HepG2 (cell line): ENCODE data around the gene ZNF629. TPM values are rescaled to one million over a fixed set of nuclear protein-coding genes. Genes with fewer than 3 reads are reported as not detected.

Source experiments
- ATAC-seq: fragments of 200-7000 bp; cut with Tn5 transposase; 3 replicates; pipeline ENCODE4 v1.9.1; 2020; ENCODE audit warnings: mild to moderate bottlenecking, moderate library complexity
- BruUV-seq: library from RNA; stranded (reverse); fragments of 400-500 nt; replicated peaks from 2 replicates; lab custom pipeline; 2021; lab: Mats Ljungman, UMichigan
- CTCF ChIA-PET: fragments of 300-600 bp; formaldehyde crosslinking; extraction: SDS; loops from one replicate; lab custom pipeline; 2021; ENCODE audit warnings: low total read pairs, inconsistent platforms, low intra/inter-chr PET ratio; lab: Yijun Ruan, JAX
- POLR2A ChIA-PET: fragments of 350-600 bp; sonication (Branson Sonifier 250); formaldehyde crosslinking; loops from one replicate; lab custom pipeline; 2020; ENCODE audit warnings: antibody characterized with exemption, inconsistent platforms; lab: Yijun Ruan, JAX
- DNase-seq: peaks from one replicate; pipeline ENCODE4 v3.0.0-alpha.2; 2015; ENCODE audit warnings: low spot score
- FAIRE-seq: peaks from 3 replicates; lab custom pipeline; 2011; peaks lifted over from hg19 to GRCh38; lab: Jason Lieb, UNC
- H2AFZ ChIP-seq: one replicate; pipeline ENCODE4 v1.6.1; 2011; ENCODE audit warnings: low read length, inconsistent platforms
- H3K27ac ChIP-seq: fragments of 300-600 bp; 3 replicates; pipeline ENCODE4 v1.8.0; 2011; ENCODE audit warnings: mixed run types, mild to moderate bottlenecking, mixed read lengths, low read length, inconsistent platforms; ENCODE audit not compliant: insufficient read depth; ENCODE audit errors: extremely low read length
- H3K27me3 ChIP-seq, 2 experiments: fragments of 200-600 bp in 1 of 2; 2 replicates in 1 of 2; 3 replicates in 1 of 2; pipeline versions ENCODE4 v1.6.0 to v1.8.0; 2011; ENCODE audit warnings: low read length in 2 of 2, mild to moderate bottlenecking in 2 of 2, moderate library complexity in 2 of 2, inconsistent platforms in 1 of 2; ENCODE audit not compliant: insufficient read depth in 2 of 2, control insufficient read depth in 1 of 2
- H3K36me3 ChIP-seq, 2 experiments: fragments of 200-600 bp in 1 of 2; replicated peaks in 1 of 2; 2 replicates in 1 of 2; 3 replicates in 1 of 2; pipeline versions ENCODE4 v1.5.1 to v1.8.0; 2011; ENCODE audit warnings: low read length in 2 of 2, inconsistent platforms in 1 of 2; ENCODE audit not compliant: insufficient read depth in 2 of 2, control insufficient read depth in 1 of 2
- H3K4me1 ChIP-seq: 2 replicates; pipeline ENCODE4 v1.5.1; 2012; ENCODE audit warnings: low read length, inconsistent platforms; ENCODE audit not compliant: insufficient read depth
- H3K4me2 ChIP-seq: 2 replicates; pipeline ENCODE4 v1.6.0; 2011; ENCODE audit warnings: low read depth, low read length, inconsistent platforms
- H3K4me3 ChIP-seq, 3 experiments: fragments of 200-600 bp in 1 of 3; sonication (generic), shearing (Covaris generic) in 1 of 3; replicated peaks in 1 of 3; 2 replicates each; pipeline ENCODE4 v1.5.1; 2011 to 2016; ENCODE audit warnings: low read length in 3 of 3, inconsistent platforms in 2 of 3, low read depth in 2 of 3, mild to moderate bottlenecking in 2 of 3, control low read depth in 1 of 3, mixed read lengths in 1 of 3; ENCODE audit not compliant: insufficient read depth in 1 of 3
- H3K79me2 ChIP-seq: one replicate; pipeline ENCODE4 v1.6.1; 2011; ENCODE audit warnings: low read length, inconsistent platforms; ENCODE audit not compliant: insufficient read depth
- H3K9ac ChIP-seq: 2 replicates; pipeline ENCODE4 v1.6.0; 2011; ENCODE audit warnings: mild to moderate bottlenecking, low read depth, low read length, inconsistent platforms; ENCODE audit not compliant: insufficient read depth
- H3K9me3 ChIP-seq: 2 replicates; pipeline ENCODE4 v1.5.1; 2012; ENCODE audit warnings: mild to moderate bottlenecking, low read length
- H4K20me1 ChIP-seq: 2 replicates; pipeline ENCODE4 v1.6.0; 2011; ENCODE audit warnings: inconsistent platforms, mild to moderate bottlenecking, low read length, moderate library complexity; ENCODE audit not compliant: insufficient read depth
- CC2D1A ChIP-seq: sonication (generic); formaldehyde crosslinking; IDR thresholded peaks from 2 replicates; pipeline ENCODE4 v1.8.1; 2023; ENCODE audit warnings: mild to moderate bottlenecking, missing genetic modification reagents
- HOXA3 ChIP-seq: sonication (generic); formaldehyde crosslinking; IDR thresholded peaks from 2 replicates; pipeline ENCODE4 v1.5.0; 2020; ENCODE audit warnings: missing genetic modification reagents
- NR1H2 ChIP-seq: sonication (generic); formaldehyde crosslinking; IDR thresholded peaks from 2 replicates; pipeline ENCODE4 v1.8.1; 2022; ENCODE audit warnings: low read depth, missing genetic modification reagents, borderline replicate concordance
- SOX5 ChIP-seq: IDR thresholded peaks from 2 replicates; pipeline ENCODE4 v1.6.1; 2016; ENCODE audit warnings: borderline replicate concordance
- SP4 ChIP-seq: sonication (generic); formaldehyde crosslinking; IDR thresholded peaks from 2 replicates; pipeline ENCODE4 v1.8.1; 2023; ENCODE audit warnings: mild to moderate bottlenecking, missing genetic modification reagents
- TGIF2 ChIP-seq: IDR thresholded peaks from 2 replicates; pipeline ENCODE4 v1.6.1; 2016; ENCODE audit warnings: control low read depth, missing compliant biosample characterization
- U2AF2 ChIP-seq: fragments of 200-400 bp; formaldehyde crosslinking; IDR thresholded peaks from 2 replicates; pipeline ENCODE4 v1.6.1; 2017; ENCODE audit warnings: low read depth, mild to moderate bottlenecking, low read length
- ZNF282 ChIP-seq: fragments of 450-650 bp; IDR thresholded peaks from 2 replicates; pipeline ENCODE4 v1.6.1; 2018; ENCODE audit not compliant: partially characterized antibody
- ZNF652 ChIP-seq: IDR thresholded peaks from 2 replicates; pipeline ENCODE4 v1.6.1; 2016; ENCODE audit warnings: low read depth, borderline replicate concordance
- WGBS: methylation state at CpG from one replicate; pipeline ENCODE4 v1.1.6; 2017; ENCODE audit warnings: low lambda C conversion rate; 5-methylcytosine and 5-hydroxymethylcytosine counted together
- in situ Hi-C: cut with HindIII; loops from 2 replicates; pipeline ENCODE4 v1.10.0; 2017; ENCODE audit warnings: low pct_unique_long_range_greater_than_20kb; ENCODE audit not compliant: extremely low pct_ligation_motif_present
- intact Hi-C: fragments of 100-400 bp; cut with micrococcal nuclease; formaldehyde crosslinking; loops from one replicate; pipeline ENCODE4 v1.10.0; 2022; ENCODE audit not compliant: unreplicated experiment
- polyA plus RNA-seq, 8 experiments: library from polyadenylated mRNA; depleted of rRNA in 3 of 8; stranded (reverse) in 7 of 8; unstranded in 1 of 8; fragments of >200 nt; fragmentation: Illumina TruSeq in 4 of 8; extraction: Trizol in 4 of 8; gene quantifications; 2 replicates each; pipeline versions ENCODE4 v1.2.1 to v1.2.3, GENCODE V29; 2011 to 2016; ENCODE audit warnings: low read depth in 4 of 8, missing spikeins in 1 of 8, mixed read lengths in 1 of 8; ENCODE audit not compliant: insufficient read depth in 1 of 8
- total RNA-seq, 5 experiments: library from RNA; depleted of rRNA; stranded (reverse); fragments of >200 nt; fragmentation: Illumina TruSeq; extraction: Trizol; gene quantifications; 2 replicates each; pipeline ENCODE4 v1.2.3, GENCODE V29; 2016; ENCODE audit warnings: low read depth in 1 of 5
- TF ChIP-seq, protein P1 (sequence below): sonication (generic); formaldehyde crosslinking; IDR thresholded peaks from 2 replicates; pipeline ENCODE4 v1.5.0; 2020; ENCODE audit warnings: missing genetic modification reagents
- TF ChIP-seq, protein P2 (sequence below): IDR thresholded peaks from 2 replicates; pipeline ENCODE4 v1.6.1; 2016
- TF ChIP-seq, protein P3 (sequence below): sonication (generic); formaldehyde crosslinking; IDR thresholded peaks from 2 replicates; pipeline ENCODE4 v1.5.0; 2020; ENCODE audit warnings: missing genetic modification reagents
- TF ChIP-seq, protein P4 (sequence below): sonication (generic); formaldehyde crosslinking; IDR thresholded peaks from 2 replicates; pipeline ENCODE4 v1.4.0; 2020; ENCODE audit warnings: missing genetic modification reagents
- TF ChIP-seq, protein P5 (sequence below): sonication (generic); formaldehyde crosslinking; IDR thresholded peaks from 2 replicates; pipeline ENCODE4 v1.8.1; 2023; ENCODE audit warnings: missing genetic modification reagents, inconsistent platforms, borderline replicate concordance

Gene ZNF629
- total and polyA plus RNA-seq, 2 of the 13 experiments (the other 11 are each of a cell fraction or from before 2014, with no cell fraction given), result 6.1 to 16.5 TPM

- H3K9me3 ChIP-seq, result no peaks in the 10 kb centered on the region
- no TSS peak for BruUV-seq
- CTCF ChIA-PET, result no interaction called here
- H3K4me1 ChIP-seq, result peaks cover 11% of the 10 kb centered on the region
- peaks cover 2% of the 10 kb centered on the region for H3K79me2 ChIP-seq
- POLR2A ChIA-PET, result interaction anchor here (3.4 kb wide), 1 partner anchor 9 kb away, joined by 15 read pairs; the partner anchor contains the start of gene PHKG2
- intact Hi-C loops, result no loop called here
- WGBS, result 95% methylated on average over 7 of the region's 7 CpGs
- no peak overlapping the region for H3K27ac ChIP-seq
- H2AFZ ChIP-seq, result no peak overlapping the region
- no peak for ATAC-seq
- TF ChIP-seq ZNF652 (CRISPR knock-in tag) (no peak), SOX5 (CRISPR knock-in tag) (no peak), TGIF2 (no peak), SP4 (CRISPR knock-in tag) (no peak), NR1H2 (no peak), U2AF2 (no peak), HOXA3 (CRISPR knock-in tag) (no peak), ZNF282 (no peak), CC2D1A (no peak)
- TF ChIP-seq, protein P1, sequence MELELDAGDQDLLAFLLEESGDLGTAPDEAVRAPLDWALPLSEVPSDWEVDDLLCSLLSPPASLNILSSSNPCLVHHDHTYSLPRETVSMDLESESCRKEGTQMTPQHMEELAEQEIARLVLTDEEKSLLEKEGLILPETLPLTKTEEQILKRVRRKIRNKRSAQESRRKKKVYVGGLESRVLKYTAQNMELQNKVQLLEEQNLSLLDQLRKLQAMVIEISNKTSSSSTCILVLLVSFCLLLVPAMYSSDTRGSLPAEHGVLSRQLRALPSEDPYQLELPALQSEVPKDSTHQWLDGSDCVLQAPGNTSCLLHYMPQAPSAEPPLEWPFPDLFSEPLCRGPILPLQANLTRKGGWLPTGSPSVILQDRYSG (CRISPR knock-in tag), result no peak
- TF ChIP-seq, protein P2, sequence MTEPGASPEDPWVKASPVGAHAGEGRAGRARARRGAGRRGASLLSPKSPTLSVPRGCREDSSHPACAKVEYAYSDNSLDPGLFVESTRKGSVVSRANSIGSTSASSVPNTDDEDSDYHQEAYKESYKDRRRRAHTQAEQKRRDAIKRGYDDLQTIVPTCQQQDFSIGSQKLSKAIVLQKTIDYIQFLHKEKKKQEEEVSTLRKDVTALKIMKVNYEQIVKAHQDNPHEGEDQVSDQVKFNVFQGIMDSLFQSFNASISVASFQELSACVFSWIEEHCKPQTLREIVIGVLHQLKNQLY (CRISPR knock-in tag), result no peak
- TF ChIP-seq, protein P3, sequence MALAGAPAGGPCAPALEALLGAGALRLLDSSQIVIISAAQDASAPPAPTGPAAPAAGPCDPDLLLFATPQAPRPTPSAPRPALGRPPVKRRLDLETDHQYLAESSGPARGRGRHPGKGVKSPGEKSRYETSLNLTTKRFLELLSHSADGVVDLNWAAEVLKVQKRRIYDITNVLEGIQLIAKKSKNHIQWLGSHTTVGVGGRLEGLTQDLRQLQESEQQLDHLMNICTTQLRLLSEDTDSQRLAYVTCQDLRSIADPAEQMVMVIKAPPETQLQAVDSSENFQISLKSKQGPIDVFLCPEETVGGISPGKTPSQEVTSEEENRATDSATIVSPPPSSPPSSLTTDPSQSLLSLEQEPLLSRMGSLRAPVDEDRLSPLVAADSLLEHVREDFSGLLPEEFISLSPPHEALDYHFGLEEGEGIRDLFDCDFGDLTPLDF (CRISPR knock-in tag), result no peak
- TF ChIP-seq, protein P4, sequence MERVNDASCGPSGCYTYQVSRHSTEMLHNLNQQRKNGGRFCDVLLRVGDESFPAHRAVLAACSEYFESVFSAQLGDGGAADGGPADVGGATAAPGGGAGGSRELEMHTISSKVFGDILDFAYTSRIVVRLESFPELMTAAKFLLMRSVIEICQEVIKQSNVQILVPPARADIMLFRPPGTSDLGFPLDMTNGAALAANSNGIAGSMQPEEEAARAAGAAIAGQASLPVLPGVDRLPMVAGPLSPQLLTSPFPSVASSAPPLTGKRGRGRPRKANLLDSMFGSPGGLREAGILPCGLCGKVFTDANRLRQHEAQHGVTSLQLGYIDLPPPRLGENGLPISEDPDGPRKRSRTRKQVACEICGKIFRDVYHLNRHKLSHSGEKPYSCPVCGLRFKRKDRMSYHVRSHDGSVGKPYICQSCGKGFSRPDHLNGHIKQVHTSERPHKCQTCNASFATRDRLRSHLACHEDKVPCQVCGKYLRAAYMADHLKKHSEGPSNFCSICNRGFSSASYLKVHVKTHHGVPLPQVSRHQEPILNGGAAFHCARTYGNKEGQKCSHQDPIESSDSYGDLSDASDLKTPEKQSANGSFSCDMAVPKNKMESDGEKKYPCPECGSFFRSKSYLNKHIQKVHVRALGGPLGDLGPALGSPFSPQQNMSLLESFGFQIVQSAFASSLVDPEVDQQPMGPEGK (CRISPR knock-in tag), result no peak
- TF ChIP-seq, protein P5, sequence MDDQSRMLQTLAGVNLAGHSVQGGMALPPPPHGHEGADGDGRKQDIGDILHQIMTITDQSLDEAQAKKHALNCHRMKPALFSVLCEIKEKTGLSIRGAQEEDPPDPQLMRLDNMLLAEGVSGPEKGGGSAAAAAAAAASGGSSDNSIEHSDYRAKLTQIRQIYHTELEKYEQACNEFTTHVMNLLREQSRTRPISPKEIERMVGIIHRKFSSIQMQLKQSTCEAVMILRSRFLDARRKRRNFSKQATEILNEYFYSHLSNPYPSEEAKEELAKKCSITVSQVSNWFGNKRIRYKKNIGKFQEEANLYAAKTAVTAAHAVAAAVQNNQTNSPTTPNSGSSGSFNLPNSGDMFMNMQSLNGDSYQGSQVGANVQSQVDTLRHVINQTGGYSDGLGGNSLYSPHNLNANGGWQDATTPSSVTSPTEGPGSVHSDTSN (CRISPR knock-in tag), result no peak
- no peak overlapping the region for H3K4me2 ChIP-seq
- H4K20me1 ChIP-seq, result no peaks in the 10 kb centered on the region
- no peak overlapping the region for H3K9ac ChIP-seq
- no peak overlapping the region for H3K4me3 ChIP-seq
- DNase-seq, result no peak
- in situ Hi-C loops, result no loop called here
- no peaks in the 10 kb centered on the region; a peak in 1 of 5 replicates for H3K27me3 ChIP-seq
- no peak for FAIRE-seq
- peaks cover 12 to 40% of the 10 kb centered on the region in 2 experiments for H3K36me3 ChIP-seq
Observed at GRCh38 chr16:30757316-30757715, 29.7 kb downstream of the ZNF629 start.
